ENCODE results near the gene EHMT1. TPM values are rescaled to one million over a fixed set of nuclear protein-coding genes. Genes with fewer than 3 reads are reported as not detected.

Gene EHMT1
- total RNA-seq, 2 donors from 2014 or later = 56.2 to 97.9 TPM

- DNase-seq = no peak
- H3K9ac ChIP-seq (ENCODE audit: low read depth in 2 of 2, low read length in 2 of 2) = no peak overlapping the region
- no peaks in the 10 kb centered on the region for H3K9me3 ChIP-seq
- no peaks in the 10 kb centered on the region for H3K27me3 ChIP-seq
- intact Hi-C loops (cut with DNase I) = no loop called here
- H3K36me3 ChIP-seq = no peaks in the 10 kb centered on the region
- no peaks in the 10 kb centered on the region for H3K4me1 ChIP-seq
- no peak overlapping the region for H3K27ac ChIP-seq
- no peak for TF ChIP-seq CTCF (IDR thresholded peaks at IDR 0.05)
- no peak overlapping the region for H3K4me3 ChIP-seq
Observed at GRCh38 chr9:137820161-137820855, 201.5 kb downstream of the EHMT1 start.

GRCh38 chr9:137823986-137824771, 205.4 kb downstream of the EHMT1 start:
- no peaks in the 10 kb centered on the region for H3K36me3 ChIP-seq
- H3K4me1 ChIP-seq = no peaks in the 10 kb centered on the region
- H3K4me3 ChIP-seq = no peak overlapping the region
- H3K27me3 ChIP-seq = no peaks in the 10 kb centered on the region
- TF ChIP-seq CTCF (IDR thresholded peaks at IDR 0.05) = no peak
- no peak overlapping the region for H3K9ac ChIP-seq (ENCODE audit: low read depth in 2 of 2, low read length in 2 of 2)
- DNase-seq = no peak
- no peak overlapping the region for H3K27ac ChIP-seq
- intact Hi-C loops (cut with DNase I) = no loop called here
- H3K9me3 ChIP-seq = no peaks in the 10 kb centered on the region

GRCh38 chr9:137825324-137825989, 206.7 kb downstream of the EHMT1 start:
- Histone ChIP-seq H3K4me1 (no peaks in the 10 kb centered on the region), H3K36me3 (no peaks in the 10 kb centered on the region), H3K27me3 (no peaks in the 10 kb centered on the region), H3K9me3 (no peaks in the 10 kb centered on the region), H3K9ac (ENCODE audit: low read depth in 2 of 2, low read length in 2 of 2) (no peak overlapping the region), H3K27ac (no peak overlapping the region), H3K4me3 (no peak overlapping the region)
- DNase-seq = no peak
- no peak for TF ChIP-seq CTCF (IDR thresholded peaks at IDR 0.05)
- intact Hi-C loops (cut with DNase I) = no loop called here

GRCh38 chr9:137827908-137828526, 209.2 kb downstream of the EHMT1 start:
- Histone ChIP-seq H3K4me3 (no peak overlapping the region), H3K27ac (no peak overlapping the region), H3K27me3 (no peaks in the 10 kb centered on the region), H3K9me3 (no peaks in the 10 kb centered on the region), H3K36me3 (no peaks in the 10 kb centered on the region), H3K4me1 (no peaks in the 10 kb centered on the region), H3K9ac (ENCODE audit: low read depth in 2 of 2, low read length in 2 of 2) (no peak overlapping the region)
- DNase-seq = no peak
- TF ChIP-seq CTCF (IDR thresholded peaks at IDR 0.05) = no peak
- intact Hi-C loops (cut with DNase I) = no loop called here

- no peaks in the 10 kb centered on the region for H3K9me3 ChIP-seq
- H3K4me3 ChIP-seq = no peak overlapping the region
- H3K36me3 ChIP-seq = no peaks in the 10 kb centered on the region
- DNase-seq = no peak
- no peaks in the 10 kb centered on the region for H3K27me3 ChIP-seq
- no peak overlapping the region for H3K9ac ChIP-seq (ENCODE audit: low read depth in 2 of 2, low read length in 2 of 2)
- no peak overlapping the region for H3K27ac ChIP-seq
- intact Hi-C loops (cut with DNase I) = no loop called here
- no peak for TF ChIP-seq CTCF (IDR thresholded peaks at IDR 0.05)
- no peaks in the 10 kb centered on the region for H3K4me1 ChIP-seq
Observed at GRCh38 chr9:137828527-137829259, 209.9 kb downstream of the EHMT1 start.

Data from colonic mucosa (tissue), 4 donors.